Upper lobe of left lung (tissue), 4 donors: Measurements from ENCODE around the gene MYO5B.

Experiments
- EP300 ChIP-seq, 4 donors: sonication (generic); formaldehyde crosslinking; IDR thresholded peaks; one replicate each; pipeline ENCODE4 v1.5.1; 2017; ENCODE audit warnings: antibody characterized with exemption in 4 of 4, control low read depth in 2 of 4
- POLR2A ChIP-seq, 4 donors: fragments of 450-650 bp; IDR thresholded peaks; one replicate each; pipeline ENCODE4 v1.5.1; 2016 to 2017; ENCODE audit warnings: antibody characterized with exemption in 4 of 4, mild to moderate bottlenecking in 2 of 4

DNA sequence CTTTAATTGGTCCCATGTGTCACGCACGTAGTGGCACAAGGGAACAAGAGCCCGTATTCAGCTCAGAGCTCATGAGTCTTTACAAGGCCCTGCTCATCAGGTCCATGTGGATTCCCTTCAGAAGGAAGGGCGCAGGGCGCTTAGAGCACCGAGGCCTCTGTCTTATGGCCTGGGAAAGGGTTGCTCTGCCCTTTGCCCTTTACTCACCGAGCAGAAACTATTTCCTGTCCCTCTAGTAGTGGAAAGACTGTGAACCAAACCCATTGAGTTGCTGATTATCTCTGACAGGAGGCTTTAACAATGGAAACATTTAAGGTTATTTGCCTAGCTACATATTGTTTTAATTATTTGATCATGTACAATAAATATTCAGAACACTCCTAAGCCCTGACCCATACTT lies 279.6 kb downstream of the MYO5B start:
- TF ChIP-seq EP300 (IDR thresholded peaks at IDR 0.05), result no peak
- no peak for TF ChIP-seq POLR2A (IDR thresholded peaks at IDR 0.05)
